Measurements from ENCODE around the gene CH25H. TPM values are rescaled to one million over a fixed set of nuclear protein-coding genes. Genes with fewer than 3 reads are reported as not detected.

Gene CH25H
- total RNA-seq, 4 donors from 2014 or later, result 1.0 to 4.6 (median 1.8) TPM; not detected in 1

- no peak for TF ChIP-seq CTCF (IDR thresholded peaks at IDR 0.05; ENCODE audit: low read depth)
Observed at GRCh38 chr10:89237849-89238248, 30.7 kb upstream of the CH25H start.

- TF ChIP-seq CTCF (IDR thresholded peaks at IDR 0.05; ENCODE audit: low read depth), result no peak
Observed at GRCh38 chr10:89236226-89236797, 29.2 kb upstream of the CH25H start.

GRCh38 chr10:89235073-89235798 lies 28.1 kb upstream of the CH25H start:
- TF ChIP-seq CTCF (IDR thresholded peaks at IDR 0.05; ENCODE audit: low read depth), result no peak

GRCh38 chr10:89233033-89233432 lies 25.9 kb upstream of the CH25H start:
- TF ChIP-seq CTCF (IDR thresholded peaks at IDR 0.05; ENCODE audit: low read depth), result no peak

- TF ChIP-seq CTCF (IDR thresholded peaks at IDR 0.05; ENCODE audit: low read depth), result no peak
Observed at GRCh38 chr10:89228962-89229361, 21.8 kb upstream of the CH25H start.

GRCh38 chr10:89228146-89228545 lies 21.0 kb upstream of the CH25H start:
- no peak for TF ChIP-seq CTCF (IDR thresholded peaks at IDR 0.05; ENCODE audit: low read depth)

- no peak for TF ChIP-seq CTCF (IDR thresholded peaks at IDR 0.05; ENCODE audit: low read depth)
Observed at GRCh38 chr10:89226891-89227290, 19.8 kb upstream of the CH25H start.
